ENCODE measurements around the gene C11orf58. TPM values are rescaled to one million over a fixed set of nuclear protein-coding genes. Genes with fewer than 3 reads are reported as not detected.

The C11orf58 gene
- total and polyA plus RNA-seq, 3 experiments from 2014 or later: 144 to 188 (median 163) TPM

GRCh38 chr11:16738947-16739815, 734 bp downstream of the C11orf58 start:
- no peak overlapping the region for H3K4me3 Mint-ChIP-seq

GRCh38 chr11:16741473-16741872, 3.0 kb downstream of the C11orf58 start:
- H3K4me3 Mint-ChIP-seq: peak overlapping the region in 6 of 7 donors; percentile 44 to 83 (median 64)

More at GRCh38 chr11:16738947-16739815, 734 bp downstream of the C11orf58 start:
- Histone ChIP-seq H3K27ac (ENCODE audit: low read depth, low read length) (peak overlapping the region; percentile 100), H3K4me1 (ENCODE audit: insufficient read depth, low read length) (peaks cover 44% of the 10 kb centered on the region), H3K36me3 (ENCODE audit: insufficient read depth, low read length) (peaks cover 3% of the 10 kb centered on the region), H3K9me3 (ENCODE audit: low read length) (no peaks in the 10 kb centered on the region), H3K4me3 (ENCODE audit: low read length) (peak overlapping the region; percentile 96), H3K27me3 (ENCODE audit: insufficient read depth, low read length, poor library complexity, severe bottlenecking) (no peaks in the 10 kb centered on the region)
- H3K27me3 Mint-ChIP-seq: no peaks in the 10 kb centered on the region
- peaks cover 6 to 31% (median 29%) of the 10 kb centered on the region in 3 donors for H3K4me1 Mint-ChIP-seq
- no peaks in the 10 kb centered on the region for H3K9me3 Mint-ChIP-seq
- H3K36me3 Mint-ChIP-seq: peaks cover 0 to 24% (median 3%) of the 10 kb centered on the region in 3 donors
- peak in 2 of 5 donors; percentile 14 to 38 for DNase-seq
- no peak overlapping the region for H3K27ac Mint-ChIP-seq
- ChIA-PET CTCF (interaction anchor here (0.7 to 1.4 kb wide), 3 partner anchors 12 to 340 kb away, joined by 3 read pairs; no protein-coding TSS in a partner anchor), POLR2A (interaction anchor here (1.6 kb wide), 1 partner anchor 1656 kb away, joined by 4 read pairs; no protein-coding TSS in a partner anchor)

GRCh38 chr11:16743478-16743877, 5.0 kb downstream of the C11orf58 start:
- peaks cover 19% of the 10 kb centered on the region for H3K36me3 ChIP-seq (ENCODE audit: insufficient read depth, low read length)
- no peaks in the 10 kb centered on the region for H3K9me3 ChIP-seq (ENCODE audit: low read length)
- H3K27me3 ChIP-seq (ENCODE audit: insufficient read depth, low read length, poor library complexity, severe bottlenecking): no peaks in the 10 kb centered on the region
- H3K27ac Mint-ChIP-seq: peak overlapping the region in 5 of 8 donors; percentile 1 to 61 (median 38)
- no peak for DNase-seq
- no peak overlapping the region for H3K27ac ChIP-seq (ENCODE audit: low read depth, low read length)
- H3K4me1 ChIP-seq (ENCODE audit: insufficient read depth, low read length): peaks cover 50% of the 10 kb centered on the region
- H3K36me3 Mint-ChIP-seq: peaks cover 0 to 62% (median 7%) of the 10 kb centered on the region in 3 donors
- peak overlapping the region in 3 of 7 donors; percentile 0 to 71 (median 22) for H3K4me3 Mint-ChIP-seq
- peaks cover 0 to 67% (median 57%) of the 10 kb centered on the region in 3 donors for H3K4me1 Mint-ChIP-seq
- CTCF ChIA-PET: no interaction called here
- H3K4me3 ChIP-seq (ENCODE audit: low read length): no peak overlapping the region
- POLR2A ChIA-PET: no interaction called here
- H3K9me3 Mint-ChIP-seq: no peaks in the 10 kb centered on the region
- H3K27me3 Mint-ChIP-seq: no peaks in the 10 kb centered on the region

More at GRCh38 chr11:16741473-16741872, 3.0 kb downstream of the C11orf58 start:
- Histone ChIP-seq H3K4me1 (ENCODE audit: insufficient read depth, low read length) (peaks cover 55% of the 10 kb centered on the region), H3K27ac (ENCODE audit: low read depth, low read length) (no peak overlapping the region), H3K27me3 (ENCODE audit: insufficient read depth, low read length, poor library complexity, severe bottlenecking) (no peaks in the 10 kb centered on the region), H3K9me3 (ENCODE audit: low read length) (no peaks in the 10 kb centered on the region), H3K36me3 (ENCODE audit: insufficient read depth, low read length) (peaks cover 13% of the 10 kb centered on the region), H3K4me3 (ENCODE audit: low read length) (no peak overlapping the region)
- DNase-seq: no peak
- Mint-ChIP-seq H3K4me1 (peaks cover 6 to 53% (median 50%) of the 10 kb centered on the region in 3 donors), H3K9me3 (no peaks in the 10 kb centered on the region), H3K27ac (peak overlapping the region; percentile 19 to 82 (median 72)), H3K27me3 (no peaks in the 10 kb centered on the region), H3K36me3 (peaks cover 0 to 46% (median 3%) of the 10 kb centered on the region in 3 donors)
- ChIA-PET CTCF (no interaction called here), POLR2A (no interaction called here)

GRCh38 chr11:16744128-16744725, 5.8 kb downstream of the C11orf58 start:
- Mint-ChIP-seq H3K36me3 (peaks cover 0 to 68% (median 9%) of the 10 kb centered on the region in 3 donors), H3K4me1 (peaks cover 0 to 71% (median 59%) of the 10 kb centered on the region in 3 donors), H3K9me3 (no peaks in the 10 kb centered on the region), H3K4me3 (peak overlapping the region in 4 of 7 donors; percentile 6 to 48 (median 16)), H3K27ac (peak overlapping the region; percentile 10 to 69 (median 36)), H3K27me3 (no peaks in the 10 kb centered on the region)
- H3K27ac ChIP-seq (ENCODE audit: low read depth, low read length): no peak overlapping the region
- no peaks in the 10 kb centered on the region for H3K9me3 ChIP-seq (ENCODE audit: low read length)
- CTCF ChIA-PET: no interaction called here
- DNase-seq: no peak
- peaks cover 21% of the 10 kb centered on the region for H3K36me3 ChIP-seq (ENCODE audit: insufficient read depth, low read length)
- H3K27me3 ChIP-seq (ENCODE audit: insufficient read depth, low read length, poor library complexity, severe bottlenecking): no peaks in the 10 kb centered on the region
- POLR2A ChIA-PET: no interaction called here
- H3K4me1 ChIP-seq (ENCODE audit: insufficient read depth, low read length): peaks cover 50% of the 10 kb centered on the region
- no peak overlapping the region for H3K4me3 ChIP-seq (ENCODE audit: low read length)

- Mint-ChIP-seq H3K36me3 (peaks cover 0 to 81% (median 15%) of the 10 kb centered on the region in 3 donors), H3K4me3 (no peak overlapping the region), H3K27me3 (no peaks in the 10 kb centered on the region), H3K27ac (peak overlapping the region in 6 of 8 donors; percentile 4 to 79 (median 61)), H3K9me3 (no peaks in the 10 kb centered on the region), H3K4me1 (peaks cover 6 to 86% (median 62%) of the 10 kb centered on the region in 3 donors)
- H3K4me1 ChIP-seq (ENCODE audit: insufficient read depth, low read length): peaks cover 34% of the 10 kb centered on the region
- H3K9me3 ChIP-seq (ENCODE audit: low read length): no peaks in the 10 kb centered on the region
- H3K36me3 ChIP-seq (ENCODE audit: insufficient read depth, low read length): peaks cover 38% of the 10 kb centered on the region
- ChIA-PET POLR2A (no interaction called here), CTCF (no interaction called here)
- no peaks in the 10 kb centered on the region for H3K27me3 ChIP-seq (ENCODE audit: insufficient read depth, low read length, poor library complexity, severe bottlenecking)
- no peak overlapping the region for H3K27ac ChIP-seq (ENCODE audit: low read depth, low read length)
- DNase-seq: no peak
- H3K4me3 ChIP-seq (ENCODE audit: low read length): no peak overlapping the region
Observed at GRCh38 chr11:16745950-16746605, 7.6 kb downstream of the C11orf58 start.

GRCh38 chr11:16749092-16749491, 10.6 kb downstream of the C11orf58 start:
- H3K4me1 Mint-ChIP-seq: peaks cover 12 to 64% (median 40%) of the 10 kb centered on the region in 3 donors
- CTCF ChIA-PET: no interaction called here

GRCh38 chr11:16749666-16750065, 11.2 kb downstream of the C11orf58 start:
- CTCF ChIA-PET: no interaction called here

More at GRCh38 chr11:16749092-16749491, 10.6 kb downstream of the C11orf58 start:
- peaks cover 12% of the 10 kb centered on the region for H3K4me1 ChIP-seq (ENCODE audit: insufficient read depth, low read length)
- no peaks in the 10 kb centered on the region for H3K27me3 Mint-ChIP-seq
- no peaks in the 10 kb centered on the region for H3K9me3 Mint-ChIP-seq
- H3K36me3 ChIP-seq (ENCODE audit: insufficient read depth, low read length): peaks cover 51% of the 10 kb centered on the region
- H3K9me3 ChIP-seq (ENCODE audit: low read length): no peaks in the 10 kb centered on the region
- H3K27ac Mint-ChIP-seq: peak overlapping the region in 2 of 8 donors; percentile 32 to 42
- H3K36me3 Mint-ChIP-seq: peaks cover 4 to 93% (median 27%) of the 10 kb centered on the region in 3 donors
- no peak overlapping the region for H3K4me3 Mint-ChIP-seq
- H3K27me3 ChIP-seq (ENCODE audit: insufficient read depth, low read length, poor library complexity, severe bottlenecking): no peaks in the 10 kb centered on the region
- no peak overlapping the region for H3K27ac ChIP-seq (ENCODE audit: low read depth, low read length)
- POLR2A ChIA-PET: no interaction called here
- no peak for DNase-seq
- no peak overlapping the region for H3K4me3 ChIP-seq (ENCODE audit: low read length)

More at GRCh38 chr11:16749666-16750065, 11.2 kb downstream of the C11orf58 start:
- no peaks in the 10 kb centered on the region for H3K9me3 Mint-ChIP-seq
- no peaks in the 10 kb centered on the region for H3K27me3 Mint-ChIP-seq
- H3K4me1 ChIP-seq (ENCODE audit: insufficient read depth, low read length): peaks cover 6% of the 10 kb centered on the region
- H3K27ac Mint-ChIP-seq: peak overlapping the region in 4 of 8 donors; percentile 19 to 71 (median 59)
- H3K36me3 ChIP-seq (ENCODE audit: insufficient read depth, low read length): peaks cover 50% of the 10 kb centered on the region
- H3K4me3 ChIP-seq (ENCODE audit: low read length): no peak overlapping the region
- H3K36me3 Mint-ChIP-seq: peaks cover 4 to 91% (median 27%) of the 10 kb centered on the region in 3 donors
- DNase-seq: no peak
- peaks cover 12 to 58% (median 34%) of the 10 kb centered on the region in 3 donors for H3K4me1 Mint-ChIP-seq
- no peaks in the 10 kb centered on the region for H3K9me3 ChIP-seq (ENCODE audit: low read length)
- no peaks in the 10 kb centered on the region for H3K27me3 ChIP-seq (ENCODE audit: insufficient read depth, low read length, poor library complexity, severe bottlenecking)
- H3K27ac ChIP-seq (ENCODE audit: low read depth, low read length): no peak overlapping the region
- no peak overlapping the region for H3K4me3 Mint-ChIP-seq
- POLR2A ChIA-PET: no interaction called here

All from CD8-positive, alpha-beta memory T cell (primary cell).